H4 (cell line): ENCODE data around the gene IPMK. TPM values are rescaled to one million over a fixed set of nuclear protein-coding genes. Genes with fewer than 3 reads are reported as not detected.
A peak's percentile ranks its signal among the peaks of the same experiment; 100 is the strongest.

Source experiments
- DNase-seq: peaks from one replicate; pipeline ENCODE4 v3.0.0-alpha.2; 2015; ENCODE audit warnings: low spot score
- total RNA-seq: library from RNA; depleted of rRNA; stranded (reverse); fragments of >200 nt; shearing (Covaris generic); gene quantifications from 2 replicates; pipeline ENCODE4 v1.2.3, GENCODE V29; 2014; rRNA removed

The IPMK gene
- 4.9 and 7.8 TPM in 2 replicates for total RNA-seq

- peak; percentile 87 for DNase-seq
These were observed at the start of gene IPMK for GRCh38 chr10:58267713-58268453. Gene IPMK, minus strand, starts transcription at chr10:58267894. Its CDS starts 283 bp downstream, at chr10:58267611.

- DNase-seq: no peak
These were observed 49.2 kb upstream of the IPMK start for GRCh38 chr10:58316874-58317273.

GRCh38 chr10:58311026-58311425 is 43.3 kb upstream of the IPMK start:
- no peak for DNase-seq

DNA sequence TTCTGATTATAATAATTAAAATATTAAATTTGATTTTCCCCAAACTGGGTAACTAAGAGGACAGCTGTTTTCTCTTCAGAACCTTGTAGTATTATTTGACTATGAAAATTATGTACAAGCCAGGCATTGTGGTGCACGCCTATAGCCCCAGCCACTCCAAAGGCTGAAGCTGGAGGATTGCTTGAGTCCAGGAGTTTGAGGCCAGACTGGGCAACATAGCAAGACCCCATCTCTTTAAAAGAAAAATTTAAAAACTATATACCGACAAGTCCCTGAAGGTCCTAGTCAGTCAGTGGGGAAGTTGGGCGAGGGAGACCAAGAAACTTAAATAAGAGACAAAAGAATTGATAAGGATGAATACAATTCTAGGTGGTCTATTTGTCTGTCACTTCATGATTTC is 40.0 kb upstream of the IPMK start:
- no peak for DNase-seq

- DNase-seq: no peak
These were observed 38.1 kb upstream of the IPMK start for GRCh38 chr10:58305821-58306220.

DNA sequence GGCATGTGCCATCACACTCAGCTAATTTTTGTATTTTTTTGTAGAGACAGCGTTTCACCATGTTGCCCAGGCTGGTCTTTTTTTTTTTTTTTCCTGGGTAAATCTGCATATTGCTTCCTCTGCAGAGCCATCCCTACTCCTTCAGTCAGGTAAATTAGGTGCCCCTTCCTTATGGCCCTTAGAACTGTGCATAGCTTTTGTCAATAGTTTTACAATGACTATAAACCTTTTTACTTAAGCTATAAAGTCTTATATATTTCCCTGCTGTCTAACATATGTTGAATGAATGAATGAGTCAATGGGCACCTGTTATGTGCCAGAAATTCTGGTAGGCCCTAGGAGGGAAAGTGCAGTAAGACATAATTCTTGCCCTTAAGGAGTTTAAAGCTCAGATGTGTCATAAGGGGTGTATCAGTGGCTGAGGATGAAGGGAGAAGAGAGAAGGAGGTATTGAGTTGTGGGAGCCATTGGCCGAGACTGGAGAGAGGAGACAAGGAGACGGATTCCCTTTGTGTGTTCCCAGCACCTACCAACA is 36.5 kb upstream of the IPMK start:
- no peak for DNase-seq

GRCh38 chr10:58302254-58302653 is 34.6 kb upstream of the IPMK start:
- DNase-seq: no peak

DNA sequence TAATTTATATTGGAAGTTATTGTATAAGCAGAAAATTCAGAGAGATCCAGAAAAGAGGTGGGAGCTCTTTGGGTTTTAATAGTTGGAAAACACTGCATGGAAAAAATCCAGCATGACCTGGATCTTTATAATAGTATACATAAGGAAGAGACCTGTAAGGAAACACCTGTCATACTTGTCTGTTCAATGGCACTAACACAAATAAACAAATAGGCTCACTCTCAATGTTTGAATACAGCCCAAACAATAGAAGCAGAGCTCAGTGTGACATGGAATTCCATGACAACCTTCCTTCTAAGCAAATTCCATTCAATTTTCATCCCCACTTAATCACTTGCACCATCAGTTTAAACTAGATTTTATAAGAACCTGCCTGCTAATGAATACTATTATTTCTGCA is 33.0 kb upstream of the IPMK start:
- DNase-seq: no peak

DNA sequence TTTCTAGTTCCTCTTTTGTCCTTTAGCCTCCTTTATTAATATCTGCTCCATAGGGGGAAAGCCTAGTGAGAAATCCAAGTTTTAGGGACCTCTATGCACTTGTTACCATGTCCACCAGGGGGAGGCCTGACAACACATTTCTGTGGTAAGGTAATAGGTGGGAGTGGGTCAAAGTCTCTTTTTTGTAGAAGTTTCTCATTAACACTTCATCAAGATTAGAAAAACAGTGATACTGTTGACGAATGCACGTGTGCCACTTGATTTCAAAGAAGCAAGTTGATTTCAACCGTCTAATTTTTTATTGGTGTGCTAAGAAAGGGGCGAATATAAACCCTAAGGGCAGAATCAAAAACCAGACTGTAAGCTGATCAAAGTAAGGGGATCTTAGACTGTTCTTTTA is 31.9 kb upstream of the IPMK start:
- DNase-seq: peak; percentile 32

GRCh38 chr10:58293989-58294388 is 26.3 kb upstream of the IPMK start:
- DNase-seq: no peak

GRCh38 chr10:58291538-58292174 is 24.0 kb upstream of the IPMK start:
- DNase-seq: peak; percentile 19

GRCh38 chr10:58282615-58283014 is 14.9 kb upstream of the IPMK start:
- DNase-seq: no peak

- no peak for DNase-seq
These were observed 13.5 kb upstream of the IPMK start for GRCh38 chr10:58281092-58281752.

DNA sequence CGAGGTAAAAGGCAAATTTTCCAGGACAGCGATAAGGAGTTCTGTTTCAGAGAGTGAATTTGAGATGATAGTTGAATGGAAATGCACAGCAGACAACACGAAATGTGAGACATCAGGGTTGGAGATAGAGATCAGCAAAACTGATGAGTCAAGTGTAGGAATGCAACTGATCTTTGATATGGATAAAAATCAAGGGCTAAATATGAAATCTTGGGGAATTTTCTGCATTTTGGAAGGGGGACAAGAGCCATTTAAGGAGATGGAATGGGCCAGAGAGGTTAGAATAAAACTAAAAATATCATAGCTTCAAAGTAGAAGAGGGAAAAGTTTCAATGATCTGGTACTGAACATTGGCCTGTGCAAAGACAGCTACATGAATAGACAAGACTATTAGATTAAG is 12.8 kb upstream of the IPMK start:
- DNase-seq: no peak

DNA sequence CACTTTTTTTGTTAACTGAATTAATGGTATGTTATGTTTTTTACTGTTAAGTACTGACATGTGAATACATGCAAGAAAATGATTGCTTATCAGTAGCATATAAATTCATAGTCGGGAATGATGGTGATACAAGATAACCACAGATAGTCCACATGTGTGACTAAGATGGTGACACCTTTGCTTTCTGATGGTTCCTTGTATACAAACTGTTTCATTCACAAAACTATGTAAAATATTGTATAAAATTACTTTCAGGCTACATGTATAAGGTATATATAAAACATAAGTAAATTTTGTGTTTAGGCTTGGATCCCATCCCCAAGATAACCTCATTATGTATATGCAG is 11.2 kb upstream of the IPMK start:
- no peak for DNase-seq

DNA sequence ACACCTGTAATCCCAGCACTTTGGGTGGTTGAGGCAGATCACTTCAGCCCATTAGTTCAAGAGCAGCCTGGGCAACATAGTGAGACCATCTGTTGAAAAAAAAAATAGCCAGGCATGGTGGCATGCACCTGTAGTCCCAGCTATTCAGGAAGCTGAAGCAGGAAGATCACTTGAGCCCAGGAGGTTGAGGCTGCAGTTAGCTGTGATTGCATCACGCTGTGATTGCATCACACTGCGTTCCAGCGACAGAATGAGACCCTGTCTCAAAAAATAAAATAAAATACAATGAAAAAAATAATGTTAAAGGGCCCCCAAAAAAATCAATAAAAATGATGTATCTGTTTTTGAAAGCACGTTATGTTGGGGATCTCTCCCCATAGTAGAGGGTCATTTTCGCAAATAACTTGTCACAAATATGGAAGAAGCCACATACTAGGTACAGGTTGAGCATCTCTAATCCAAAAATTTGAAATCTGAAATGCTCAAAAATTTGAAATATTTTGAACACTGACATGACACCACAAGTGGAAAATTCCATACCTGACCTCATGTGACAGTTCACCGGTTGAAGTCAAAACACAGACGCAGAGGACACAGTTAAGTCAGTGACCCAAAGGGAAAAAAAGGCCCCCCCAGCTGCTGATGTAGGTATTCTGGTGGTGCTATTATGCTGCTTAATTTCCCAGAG is 10.7 kb upstream of the IPMK start:
- DNase-seq: no peak

GRCh38 chr10:58275908-58276307 is 8.2 kb upstream of the IPMK start:
- no peak for DNase-seq

GRCh38 chr10:58275261-58275660 is 7.6 kb upstream of the IPMK start:
- no peak for DNase-seq

- no peak for DNase-seq
These were observed 2.1 kb upstream of the IPMK start for GRCh38 chr10:58269782-58270290.

DNA sequence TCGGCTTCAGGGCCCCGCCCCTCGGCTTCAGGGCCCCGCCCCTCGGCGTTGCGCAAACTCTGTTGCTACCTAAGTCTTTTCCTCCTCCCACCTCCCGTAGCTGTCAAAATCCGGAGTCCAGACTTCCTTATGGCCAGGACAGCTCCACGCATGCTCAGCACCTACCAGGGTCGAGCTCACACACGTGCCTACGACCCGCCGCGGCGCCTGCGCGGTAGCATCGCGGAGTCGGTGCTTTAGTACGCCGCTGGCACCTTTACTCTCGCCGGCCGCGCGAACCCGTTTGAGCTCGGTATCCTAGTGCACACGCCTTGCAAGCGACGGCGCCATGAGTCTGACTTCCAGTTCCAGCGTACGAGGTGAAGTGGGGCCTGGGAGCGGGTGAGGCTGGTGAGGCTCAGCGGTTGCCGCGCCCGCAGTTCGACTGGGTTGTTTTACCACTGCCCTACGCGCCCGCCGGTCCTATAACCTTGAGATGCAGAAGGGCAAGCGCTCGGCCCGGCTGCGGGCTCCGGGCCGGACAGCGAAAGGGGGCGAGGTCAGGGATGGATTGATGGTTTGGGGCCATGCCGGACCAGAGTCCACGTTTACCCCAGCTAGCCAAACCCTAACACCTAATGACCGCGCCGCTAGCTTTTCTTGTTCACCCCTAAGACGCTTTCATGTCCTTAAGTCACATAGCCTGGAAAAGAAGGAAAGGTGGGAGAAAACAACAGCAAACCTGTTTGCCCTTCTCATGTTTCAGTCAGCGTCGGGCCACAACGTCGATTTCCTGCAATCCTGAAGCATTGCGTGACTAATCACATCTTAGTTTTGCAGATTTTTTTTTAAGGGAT is 1.5 kb upstream of the IPMK start, which contains the start of gene CISD1:
TSS of gene CISD1 (plus strand) at position 217 of the 836 bp plus-strand sequence. CDS start at position 329, 112 bp downstream.
- peak; percentile 100 for DNase-seq

GRCh38 chr10:58268454-58268945 is 806 bp upstream of the IPMK start:
- DNase-seq: no peak
